NCI-H1436 (cell line): ENCODE data around the gene BPIFA1.
A peak's percentile ranks its signal among the peaks of the same experiment; 100 is the strongest.

Source experiments
- DNase-seq: peaks from one replicate; lab custom pipeline; 2025; lab: John Stamatoyannopoulos, UW

The BPIFA1 gene

DNA sequence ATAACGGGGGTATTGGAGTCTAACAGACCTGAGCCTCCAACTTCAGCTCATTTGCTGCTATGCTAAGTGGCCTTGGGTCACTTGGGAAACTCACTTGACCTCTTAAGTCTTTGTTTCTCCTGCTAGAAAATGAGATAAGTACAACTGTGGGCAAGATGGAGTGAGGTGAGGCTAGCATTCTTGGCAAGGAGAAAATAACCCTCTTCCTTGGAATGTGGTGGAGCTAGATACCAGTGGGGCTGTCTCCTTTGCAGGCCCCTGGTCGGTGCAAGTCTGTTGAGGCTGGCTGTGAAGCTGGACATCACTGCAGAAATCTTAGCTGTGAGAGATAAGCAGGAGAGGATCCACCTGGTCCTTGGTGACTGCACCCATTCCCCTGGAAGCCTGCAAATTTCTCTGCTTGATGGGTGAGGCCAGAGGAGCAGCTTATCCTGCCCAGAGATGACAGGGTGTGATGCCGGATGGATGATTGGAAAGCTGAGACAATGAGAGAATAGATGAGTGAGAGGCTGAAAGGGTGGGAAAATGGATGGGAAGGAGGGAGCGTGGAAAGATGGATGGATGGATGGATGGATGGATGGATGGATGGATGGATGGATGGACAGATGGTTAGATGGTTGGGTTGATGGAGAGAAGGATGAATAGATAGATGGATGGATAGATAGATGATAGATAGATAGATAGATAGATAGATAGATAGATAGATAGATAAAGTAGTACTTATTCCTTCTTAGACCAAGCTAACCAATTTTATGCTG is 4.4 kb downstream of the BPIFA1 start:
- no peak for DNase-seq

DNA sequence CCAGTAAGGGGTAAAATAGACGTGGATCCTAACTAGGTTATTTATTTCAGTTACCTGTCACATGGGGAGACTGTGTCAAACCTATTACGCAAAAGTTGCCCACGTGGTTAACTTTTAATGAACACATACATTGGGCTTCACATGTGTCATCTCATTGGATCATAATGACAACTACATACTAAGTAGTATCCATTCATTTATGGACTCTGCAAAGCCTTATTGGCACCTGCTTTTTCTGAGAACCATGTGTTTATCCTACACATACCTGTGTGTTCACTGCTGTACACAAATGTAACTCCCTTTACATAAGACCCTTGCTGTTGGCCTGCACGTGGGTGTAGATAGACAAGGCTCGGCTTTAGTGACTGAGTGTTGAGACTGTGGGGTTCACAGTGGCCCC is 5.1 kb downstream of the BPIFA1 start:
- DNase-seq, result no peak

DNA sequence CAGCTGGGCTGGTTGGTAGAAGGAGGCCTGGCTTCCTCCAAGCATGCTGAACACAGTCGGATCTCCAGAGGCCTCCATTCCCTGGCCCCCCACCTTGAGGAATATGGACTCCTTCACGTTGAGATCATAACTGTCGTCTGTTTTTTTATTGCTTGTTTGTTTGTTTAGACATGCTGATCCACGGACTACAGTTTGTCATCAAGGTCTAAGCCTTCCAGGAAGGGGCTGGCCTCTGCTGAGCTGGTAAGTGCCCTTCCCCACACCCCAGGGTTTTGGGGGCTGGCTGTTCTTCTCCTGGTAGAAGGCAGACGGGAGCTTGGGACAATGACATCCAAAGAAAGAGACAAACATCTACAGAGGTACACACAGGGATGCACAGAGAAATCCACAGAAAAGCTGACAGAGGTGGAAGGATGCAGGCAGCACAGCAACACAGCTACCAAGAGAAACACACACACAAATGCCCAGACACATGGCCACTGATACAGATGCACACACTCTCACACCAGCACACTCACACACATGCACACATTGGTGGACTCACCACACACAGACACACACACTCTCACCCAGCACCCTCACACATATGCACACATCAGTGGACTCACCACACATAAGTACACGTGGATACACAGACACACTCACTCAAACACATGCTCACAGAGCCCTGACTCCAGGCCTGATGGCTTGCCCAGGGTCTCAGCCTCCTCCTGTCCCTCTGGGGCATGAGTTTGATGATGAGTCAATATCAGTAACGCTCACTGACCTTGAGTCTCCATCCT is 6.7 kb downstream of the BPIFA1 start:
- no peak for DNase-seq

DNA sequence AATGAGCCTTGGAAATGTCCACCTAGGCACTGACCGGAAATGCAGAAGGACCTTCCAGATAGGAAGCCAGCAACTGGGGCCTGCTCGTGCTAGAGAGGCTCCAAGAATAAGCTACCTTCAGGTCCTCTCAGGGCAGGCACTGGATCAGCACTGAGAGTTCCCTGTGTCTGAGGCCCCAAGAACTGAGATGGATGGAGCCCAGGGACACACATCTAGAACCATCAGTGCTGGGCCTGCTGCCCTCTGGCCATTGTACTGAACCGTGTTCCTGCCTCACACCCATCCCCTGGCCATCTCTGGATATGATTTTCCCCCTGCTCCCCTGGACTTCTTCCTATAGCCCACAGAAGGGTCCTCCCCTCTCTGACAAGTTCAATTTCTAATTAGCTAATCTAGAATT is 10.3 kb downstream of the BPIFA1 start:
- DNase-seq, result no peak

DNA sequence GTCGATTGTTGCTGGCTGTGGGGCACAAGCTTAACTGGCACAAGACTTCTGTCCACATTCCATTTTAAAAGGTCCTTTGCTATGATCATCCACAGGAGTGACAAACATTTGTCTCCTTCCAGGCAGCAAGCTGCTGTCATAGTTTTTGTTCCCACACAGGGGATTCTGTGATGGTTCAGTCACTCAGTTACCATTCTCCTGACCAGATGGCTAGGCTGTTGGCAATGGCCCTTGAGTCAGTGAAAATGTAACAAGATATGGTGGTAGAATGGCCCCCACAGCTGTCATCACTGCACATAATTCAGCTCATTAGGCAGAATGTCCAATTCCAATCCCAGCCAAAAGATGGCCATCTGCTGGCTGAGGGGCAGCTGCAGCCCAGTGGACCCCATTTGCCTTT is 13.7 kb downstream of the BPIFA1 start:
- DNase-seq, result no peak

DNA sequence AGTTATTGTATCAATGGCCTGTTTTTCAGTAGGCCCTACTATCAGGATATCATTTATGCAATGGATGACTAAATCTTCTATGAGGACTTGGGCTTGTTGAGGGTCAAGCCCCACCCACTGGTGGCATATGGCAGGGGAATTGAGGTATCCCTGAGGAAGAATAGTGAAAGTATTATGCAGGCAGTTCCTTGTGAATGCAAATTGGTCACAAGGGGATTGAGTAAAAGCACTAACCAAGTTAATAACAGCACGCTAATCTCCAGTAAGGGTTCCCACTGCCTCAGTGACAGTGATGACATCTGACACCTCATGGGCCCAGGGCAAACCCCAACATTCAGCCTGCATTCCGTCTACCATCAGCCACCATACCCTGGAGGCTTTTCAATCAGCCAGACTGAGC is 14.9 kb downstream of the BPIFA1 start:
- peak; percentile 7 for DNase-seq

DNA sequence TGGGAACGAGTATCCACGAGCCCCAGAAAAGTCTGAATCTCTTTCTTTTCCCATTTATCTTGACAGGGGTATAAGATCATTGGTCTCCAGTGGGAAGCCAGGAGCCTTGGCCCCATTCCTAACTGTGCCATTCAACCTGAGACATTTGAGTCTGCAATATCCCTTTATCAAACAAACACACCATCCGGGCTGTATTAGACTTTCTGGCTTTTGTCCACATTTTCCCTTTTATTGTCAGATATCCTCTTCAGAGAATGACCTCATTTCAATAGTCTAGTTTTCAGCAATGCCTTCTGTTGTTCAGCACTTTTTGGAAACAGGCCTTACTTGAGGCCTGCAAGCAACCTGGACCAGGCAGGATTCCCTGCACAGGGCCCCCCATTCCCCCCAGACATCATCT is 15.7 kb downstream of the BPIFA1 start:
- no peak for DNase-seq

DNA sequence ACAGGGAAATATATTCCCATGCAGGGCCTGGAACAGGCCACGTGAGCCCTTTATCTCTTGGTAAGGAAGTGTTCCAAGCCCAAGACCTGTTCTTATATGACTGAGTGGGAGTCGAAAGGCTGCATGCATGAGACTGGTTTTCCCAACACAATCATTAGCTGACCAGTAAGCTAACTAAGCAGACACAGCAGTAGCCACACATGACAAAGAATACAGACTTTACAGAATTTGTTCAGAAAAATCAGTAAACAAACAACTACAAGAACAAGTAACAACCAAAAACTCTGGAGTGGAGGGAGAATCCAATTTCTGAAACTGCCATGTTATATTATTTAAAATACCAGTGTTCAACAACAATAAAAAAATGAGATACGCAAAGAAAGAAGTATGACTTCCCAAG is 16.7 kb downstream of the BPIFA1 start:
- DNase-seq, result no peak

DNA sequence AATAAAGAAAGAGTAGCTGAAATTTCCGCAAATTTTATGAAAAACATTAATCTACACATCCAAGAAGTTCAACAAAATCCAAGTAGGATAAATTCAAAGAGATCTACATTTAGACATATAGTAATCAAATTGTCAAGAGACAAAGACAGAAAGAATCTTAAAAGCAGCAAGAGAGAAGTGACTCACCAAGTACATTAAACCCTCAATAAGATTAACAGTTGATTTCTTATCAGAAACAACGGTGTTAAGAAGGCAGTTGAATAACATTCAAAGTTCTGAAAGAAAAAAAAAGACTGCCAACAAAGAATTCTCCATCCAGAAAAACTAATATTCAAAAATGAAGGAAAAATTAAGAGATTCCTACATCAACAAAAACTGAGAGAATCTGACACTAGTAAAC is 19.2 kb downstream of the BPIFA1 start:
- DNase-seq, result no peak

DNA sequence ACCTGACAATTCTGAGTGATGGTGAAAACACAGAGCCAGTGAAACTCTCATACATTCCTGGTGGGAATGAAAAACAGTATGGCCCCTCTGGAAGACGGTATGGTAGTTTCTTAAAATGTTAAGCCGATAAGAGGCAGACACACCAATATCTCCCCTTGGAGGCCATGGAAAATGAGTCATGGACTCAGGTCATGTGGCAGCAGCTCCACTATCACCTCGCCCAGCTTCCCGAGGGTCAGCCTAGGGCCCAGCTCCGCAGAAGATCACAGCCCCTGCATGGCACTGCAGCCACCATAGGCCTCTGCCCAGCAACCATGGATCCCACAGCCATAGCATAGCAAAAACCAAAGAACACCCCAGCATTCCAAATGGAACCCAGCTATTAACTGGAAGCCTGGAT is 21.4 kb downstream of the BPIFA1 start:
- no peak for DNase-seq

DNA sequence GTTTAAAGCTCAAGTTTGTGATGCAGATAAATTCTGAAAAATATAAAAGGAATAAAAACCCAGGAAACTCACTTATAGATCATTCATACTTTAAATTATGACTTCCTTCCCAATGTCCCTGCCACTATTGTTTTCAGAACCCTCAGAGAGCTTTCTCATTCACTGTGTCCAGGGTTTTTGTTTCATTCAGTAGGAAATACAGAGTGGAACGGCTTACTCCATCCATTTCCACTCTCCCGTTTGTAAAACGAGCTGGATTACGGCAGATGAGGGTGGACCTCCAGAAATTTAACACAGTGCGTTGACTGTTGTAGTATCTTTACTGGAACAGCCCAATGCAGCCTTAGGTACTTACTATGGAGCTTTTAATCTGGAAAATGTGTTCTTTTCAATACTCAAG is 23.6 kb downstream of the BPIFA1 start:
- DNase-seq, result no peak

DNA sequence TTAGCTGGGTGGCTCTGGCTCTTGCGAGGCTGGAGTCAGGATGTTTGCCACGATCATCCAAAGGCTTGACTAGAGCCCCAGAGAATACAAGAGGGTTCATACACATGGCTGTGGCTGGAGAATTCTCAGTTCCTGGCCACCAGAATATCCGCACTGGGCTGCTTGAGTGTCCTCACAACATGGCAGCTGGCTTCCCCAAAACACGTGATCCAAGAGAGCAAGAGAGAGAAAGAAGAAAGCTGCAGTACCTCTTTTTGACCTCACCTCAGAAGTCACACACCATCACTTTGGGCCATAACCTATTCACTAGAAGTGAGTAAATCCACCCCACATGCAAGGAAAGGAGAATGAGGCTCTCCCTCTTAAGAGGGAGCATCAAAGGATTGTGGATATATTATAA is 25.7 kb downstream of the BPIFA1 start:
- no peak for DNase-seq

DNA sequence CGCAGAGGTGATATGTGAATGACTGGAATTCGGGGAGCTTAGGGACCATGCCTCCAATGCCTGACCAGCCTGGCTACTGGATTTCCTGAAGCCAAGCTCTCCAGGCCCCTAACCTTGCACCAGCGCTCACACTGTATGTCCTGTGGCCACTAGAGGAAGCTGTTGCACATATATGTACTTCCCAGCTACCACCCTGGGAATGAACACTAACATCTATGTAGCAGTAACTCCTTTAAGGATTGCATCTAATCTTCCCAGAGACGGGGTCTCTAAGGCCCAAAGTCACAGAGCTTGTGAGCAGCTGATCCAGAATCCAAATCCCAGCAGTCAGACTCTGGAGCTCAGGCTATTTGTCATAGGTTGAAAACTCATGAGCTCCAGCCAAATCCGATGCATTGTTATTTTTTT is 26.9 kb downstream of the BPIFA1 start:
- peak; percentile 17 for DNase-seq

DNA sequence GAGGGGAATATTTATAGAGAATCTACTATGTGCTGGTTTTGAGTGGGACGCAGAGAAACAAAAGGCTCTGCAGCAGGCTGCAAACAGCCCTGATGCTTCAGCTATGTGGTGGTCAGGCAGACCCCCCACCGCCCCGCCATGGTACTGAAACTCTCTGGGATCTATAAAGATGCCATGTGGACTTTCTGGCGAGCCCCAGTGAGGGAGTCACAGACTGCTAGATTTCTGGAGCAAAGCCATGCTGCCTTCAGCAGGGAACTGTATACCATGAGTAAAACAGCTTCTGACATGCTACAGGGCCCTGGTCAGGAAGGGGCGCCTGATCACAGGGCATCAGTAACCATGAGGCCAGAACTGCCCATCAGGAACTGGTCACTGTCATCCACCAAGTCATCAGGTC is 28.0 kb downstream of the BPIFA1 start:
- DNase-seq, result no peak

DNA sequence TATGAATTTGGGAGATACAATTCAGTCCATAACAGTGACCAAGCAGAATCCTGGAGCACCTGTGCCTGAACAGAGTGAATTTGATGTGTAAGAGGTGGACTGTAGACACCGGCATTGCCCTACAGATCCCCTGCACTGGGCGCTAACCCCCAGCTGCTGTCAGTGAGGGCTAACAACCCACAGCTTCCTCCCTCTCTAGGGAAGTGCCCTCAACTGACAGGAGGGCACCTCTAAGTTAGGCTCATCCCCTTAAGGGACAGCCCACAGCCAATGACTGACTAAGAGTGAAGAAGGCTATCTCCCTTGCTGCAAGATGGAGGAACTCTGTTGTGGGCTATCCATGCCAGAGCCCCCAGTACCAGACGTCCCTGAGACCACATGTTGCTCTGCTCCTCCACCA is 31.9 kb downstream of the BPIFA1 start:
- DNase-seq, result no peak

DNA sequence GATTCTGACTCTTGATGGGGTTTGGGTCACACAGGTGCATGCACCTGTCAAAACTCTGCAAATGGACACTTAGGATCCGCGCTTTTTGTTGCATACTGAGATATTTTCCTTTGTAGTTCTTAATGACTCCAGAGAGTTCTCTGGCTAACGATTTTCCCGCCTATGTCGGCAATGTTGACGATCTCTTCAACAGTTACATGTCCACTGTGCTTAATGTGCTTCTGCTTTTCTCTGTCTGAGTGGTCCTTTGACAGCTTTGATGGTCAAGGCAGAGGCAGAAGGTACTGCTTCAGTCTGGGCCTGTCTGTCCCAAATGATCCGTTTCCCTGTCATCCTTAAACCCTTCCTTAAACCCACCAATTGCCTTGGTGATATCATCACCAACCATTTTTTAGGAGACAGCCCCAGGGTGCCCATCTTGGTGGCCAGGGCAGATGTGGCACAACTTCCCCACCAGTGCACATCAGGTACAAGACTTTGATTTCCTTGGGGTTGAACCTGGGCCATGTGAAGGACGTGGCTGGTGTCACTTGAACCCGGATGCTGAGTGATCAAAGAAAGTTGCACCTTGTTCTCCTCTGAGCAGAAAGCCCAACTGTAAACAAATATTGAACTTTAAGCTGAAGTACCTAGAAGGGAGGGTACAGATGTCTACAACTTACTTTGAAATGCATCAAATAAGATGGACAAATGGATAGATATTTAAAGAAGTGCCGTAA is 36.5 kb downstream of the BPIFA1 start:
- DNase-seq, result no peak

DNA sequence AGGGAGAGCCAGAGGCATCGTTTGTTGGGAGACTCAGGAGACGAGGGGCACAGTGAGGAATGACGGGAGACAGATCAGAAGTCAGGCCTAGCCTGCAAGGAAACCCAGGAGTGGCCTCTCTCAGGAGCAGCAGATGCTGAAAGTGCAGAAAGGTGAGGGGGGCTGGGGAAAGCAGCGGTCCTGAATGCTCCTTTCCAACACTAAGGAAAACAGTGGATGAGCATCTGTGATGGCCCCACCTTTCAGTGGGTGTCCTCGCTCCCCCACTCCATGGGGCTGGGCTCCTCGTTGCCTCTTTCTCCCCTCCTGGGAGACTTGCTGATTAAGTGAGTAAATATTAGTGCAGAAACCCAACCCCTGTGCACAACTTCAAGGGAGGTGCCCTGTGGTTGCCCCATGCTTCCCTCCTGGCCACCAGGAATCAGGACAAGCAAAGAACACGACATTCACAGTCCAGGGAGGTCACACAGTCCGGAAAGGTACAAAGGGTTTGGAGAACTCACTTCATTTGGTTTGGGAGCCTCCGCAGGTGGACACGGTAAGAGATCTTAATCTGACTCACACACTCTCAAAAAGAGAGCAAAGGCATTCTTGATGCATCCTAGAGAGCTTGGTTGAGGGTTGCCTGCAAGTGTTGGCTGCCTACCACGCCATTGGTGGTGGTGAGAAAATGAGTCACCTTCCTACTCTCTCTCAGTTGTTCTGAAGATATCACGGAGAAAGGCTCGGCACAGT is 37.5 kb downstream of the BPIFA1 start:
- DNase-seq, result no peak

DNA sequence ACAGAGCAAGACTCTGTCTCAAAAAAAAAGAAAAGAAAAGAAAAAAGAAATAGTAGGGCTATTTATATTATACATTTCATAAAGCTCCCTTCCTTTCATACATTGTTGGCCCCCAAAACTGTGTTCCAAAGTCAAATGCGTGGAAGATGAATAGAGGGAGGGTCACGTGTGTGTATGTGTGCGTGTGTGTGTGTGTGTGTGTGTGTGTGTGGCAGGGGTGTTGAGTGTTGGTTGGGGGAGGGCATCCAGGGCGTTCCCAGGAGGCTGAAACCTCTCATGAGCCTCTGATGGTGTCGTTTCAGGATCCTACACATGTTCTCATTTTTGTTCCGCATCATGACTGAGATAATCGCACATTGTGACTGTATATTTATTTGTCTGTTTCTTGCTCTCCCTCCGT is 39.4 kb downstream of the BPIFA1 start:
- DNase-seq, result no peak

DNA sequence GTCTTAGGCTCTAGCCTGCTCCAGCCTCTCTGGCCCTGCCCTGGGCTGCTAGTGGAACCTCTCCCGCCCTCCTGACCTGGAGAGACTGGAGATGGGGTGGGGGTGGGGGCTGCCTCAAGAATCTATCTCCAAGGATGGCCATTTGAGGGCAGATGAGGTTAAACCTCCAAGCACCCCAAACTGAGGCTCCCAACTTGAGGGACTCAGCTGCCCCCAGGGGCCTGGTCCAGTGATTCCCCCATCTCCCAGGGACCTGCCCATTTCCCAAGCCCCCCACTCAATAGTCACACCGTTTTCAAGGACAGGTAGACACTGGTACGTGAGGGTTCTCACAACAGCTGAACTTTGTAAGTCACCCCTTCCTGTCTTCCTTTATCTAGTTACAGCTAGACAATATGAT is 40.1 kb downstream of the BPIFA1 start:
- no peak for DNase-seq

DNA sequence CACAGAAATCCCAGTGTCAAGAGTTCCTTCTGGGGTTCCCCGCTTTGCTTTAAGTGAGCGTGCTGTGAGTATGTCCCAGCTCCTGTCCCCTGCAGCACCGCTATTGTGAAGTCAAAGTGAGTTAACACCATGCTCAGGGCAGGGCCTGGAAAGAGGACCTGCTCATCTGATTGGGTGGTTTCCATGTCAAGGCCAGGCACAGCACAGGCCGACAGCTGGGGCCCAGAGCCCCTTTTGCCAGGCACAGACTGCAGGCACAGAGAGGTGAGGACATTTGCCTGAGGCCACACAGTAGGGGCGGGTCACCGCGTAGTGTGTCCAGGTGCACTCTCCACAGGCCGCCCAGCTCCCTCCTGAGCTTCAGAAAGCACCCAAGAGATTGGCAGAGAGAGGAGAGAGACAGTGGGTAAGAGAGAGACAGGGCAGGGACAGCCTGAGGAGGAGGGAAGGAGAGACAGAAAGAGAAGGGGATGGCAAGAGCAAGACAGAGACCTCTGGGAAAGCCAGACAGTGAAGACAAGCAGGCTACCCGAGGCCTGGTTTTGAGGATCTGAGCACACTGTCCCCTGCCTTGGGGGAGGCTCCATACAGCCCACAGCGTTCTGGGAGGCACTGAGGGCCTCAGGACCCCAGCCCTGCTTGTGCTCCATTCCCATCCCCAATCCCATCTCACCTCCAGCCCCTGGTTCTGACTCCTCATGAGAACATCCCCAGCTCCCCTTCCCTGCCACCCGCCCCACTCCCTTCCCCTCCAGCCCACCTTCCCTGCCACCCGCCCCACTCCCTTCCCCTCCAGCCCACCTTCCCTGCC is 40.7 kb downstream of the BPIFA1 start:
- no peak for DNase-seq
